DOHH2 (cell line): ENCODE measurements around the gene SCTR.

Source experiments
- H3F3A ChIP-seq: fragments of 200-600 bp; sonication (generic), shearing (Covaris generic); 2 replicates; pipeline ENCODE4 v1.6.0; 2016; ENCODE audit warnings: antibody characterized with exemption, mild to moderate bottlenecking; ENCODE audit not compliant: control insufficient read depth, insufficient read depth
- H3K27ac ChIP-seq: fragments of 200-600 bp; sonication (generic); 2 replicates; pipeline ENCODE4 v1.5.1; 2014; ENCODE audit warnings: low read depth, mild to moderate bottlenecking, low read length, moderate library complexity
- H3K27me3 ChIP-seq: fragments of 200-600 bp; sonication (generic); 2 replicates; pipeline ENCODE4 v1.6.1; 2014; ENCODE audit warnings: mild to moderate bottlenecking, low read length, mixed read lengths; ENCODE audit not compliant: control insufficient read depth
- H3K36me3 ChIP-seq: fragments of 200-600 bp; sonication (generic); 2 replicates; pipeline ENCODE4 v1.6.1; 2014; ENCODE audit warnings: mild to moderate bottlenecking, low read length, moderate library complexity, mixed read lengths; ENCODE audit not compliant: control insufficient read depth
- H3K4me1 ChIP-seq: fragments of 200-600 bp; sonication (generic); 2 replicates; pipeline ENCODE4 v1.6.1; 2014; ENCODE audit warnings: mild to moderate bottlenecking, low read length, mixed read lengths; ENCODE audit not compliant: control insufficient read depth
- H3K4me2 ChIP-seq: fragments of 200-600 bp; sonication (generic); 2 replicates; pipeline ENCODE4 v1.6.0; 2014; ENCODE audit warnings: mild to moderate bottlenecking, low read length, moderate library complexity
- H3K4me3 ChIP-seq: fragments of 200-600 bp; sonication (generic); 2 replicates; pipeline ENCODE4 v1.5.1; 2014; ENCODE audit warnings: mild to moderate bottlenecking, low read length, mixed read lengths
- H3K79me2 ChIP-seq: fragments of 200-600 bp; sonication (generic); 2 replicates; pipeline ENCODE4 v1.6.1; 2014; ENCODE audit warnings: mild to moderate bottlenecking, low read length, mixed read lengths; ENCODE audit not compliant: control insufficient read depth
- H3K9me2 ChIP-seq: fragments of 200-600 bp; sonication (generic); replicated peaks from 2 replicates; pipeline ENCODE4 v1.6.1; 2014; ENCODE audit warnings: mild to moderate bottlenecking, low read length, mixed read lengths; ENCODE audit not compliant: control insufficient read depth
- H3K9me3 ChIP-seq: fragments of 200-600 bp; sonication (generic); 2 replicates; pipeline ENCODE4 v1.6.1; 2014; ENCODE audit warnings: antibody characterized with exemption, low read length, mixed read lengths; ENCODE audit not compliant: control insufficient read depth, insufficient read depth
- H4K20me1 ChIP-seq: fragments of 200-600 bp; sonication (generic); 2 replicates; pipeline ENCODE4 v1.6.0; 2014; ENCODE audit warnings: low read depth, mild to moderate bottlenecking, antibody characterized with exemption, low read length, moderate library complexity; ENCODE audit not compliant: control insufficient read depth, insufficient read depth
- CTCF ChIP-seq: fragments of 200-600 bp; sonication (generic); IDR thresholded peaks from one replicate; pipeline ENCODE4 v1.5.1; 2014; ENCODE audit warnings: antibody characterized with exemption, mild to moderate bottlenecking, low read depth, low read length; ENCODE audit not compliant: poor library complexity, severe bottlenecking
- EZH2phosphoT487 ChIP-seq: fragments of 200-600 bp; sonication (generic); IDR thresholded peaks from 2 replicates; pipeline ENCODE4 v1.6.1; 2017; ENCODE audit warnings: borderline replicate concordance, mild to moderate bottlenecking, antibody characterized with exemption, low read length, moderate library complexity, mixed read lengths

SCTR gene

GRCh38 chr2:119536707-119537106 lies 12.4 kb upstream of the SCTR start:
- H3K4me1 ChIP-seq = no peaks in the 10 kb centered on the region
- H3K9me2 ChIP-seq = no peaks in the 10 kb centered on the region
- no peak overlapping the region for H3K4me2 ChIP-seq
- no peaks in the 10 kb centered on the region for H3K79me2 ChIP-seq
- no peaks in the 10 kb centered on the region for H3K27me3 ChIP-seq
- H3K36me3 ChIP-seq = no peaks in the 10 kb centered on the region
- no peaks in the 10 kb centered on the region for H3F3A ChIP-seq
- no peaks in the 10 kb centered on the region for H4K20me1 ChIP-seq
- H3K9me3 ChIP-seq = no peaks in the 10 kb centered on the region
- H3K27ac ChIP-seq = no peak overlapping the region
- no peak for TF ChIP-seq EZH2phosphoT487
- no peak for TF ChIP-seq CTCF
- H3K4me3 ChIP-seq = no peak overlapping the region

GRCh38 chr2:119536211-119536610 lies 11.9 kb upstream of the SCTR start:
- Histone ChIP-seq H3K9me3 (no peaks in the 10 kb centered on the region), H3K79me2 (no peaks in the 10 kb centered on the region), H3K36me3 (no peaks in the 10 kb centered on the region), H3K9me2 (no peaks in the 10 kb centered on the region), H3K27ac (no peak overlapping the region), H3K27me3 (no peaks in the 10 kb centered on the region), H3K4me2 (no peak overlapping the region), H3K4me3 (no peak overlapping the region), H4K20me1 (no peaks in the 10 kb centered on the region), H3F3A (no peaks in the 10 kb centered on the region), H3K4me1 (no peaks in the 10 kb centered on the region)
- TF ChIP-seq CTCF (no peak), EZH2phosphoT487 (no peak)

- Histone ChIP-seq H3K79me2 (no peaks in the 10 kb centered on the region), H3K36me3 (no peaks in the 10 kb centered on the region), H3K4me1 (no peaks in the 10 kb centered on the region), H3K27me3 (peaks cover 2% of the 10 kb centered on the region; the same call in 1 of the 2 replicates), H3K9me2 (no peaks in the 10 kb centered on the region), H3K9me3 (no peaks in the 10 kb centered on the region), H3K4me2 (no peak overlapping the region), H4K20me1 (no peaks in the 10 kb centered on the region), H3K27ac (no peak overlapping the region), H3F3A (no peaks in the 10 kb centered on the region), H3K4me3 (no peak overlapping the region)
- TF ChIP-seq CTCF (no peak), EZH2phosphoT487 (no peak)
Measured at GRCh38 chr2:119533560-119533959, 9.3 kb upstream of the SCTR start.

GRCh38 chr2:119531292-119531691 lies 7.0 kb upstream of the SCTR start:
- H3K4me1 ChIP-seq = no peaks in the 10 kb centered on the region
- TF ChIP-seq EZH2phosphoT487 = no peak
- TF ChIP-seq CTCF = peak; percentile 28
- H3K27ac ChIP-seq = no peak overlapping the region
- H3K79me2 ChIP-seq = no peaks in the 10 kb centered on the region
- no peaks in the 10 kb centered on the region for H4K20me1 ChIP-seq
- no peak overlapping the region for H3K4me2 ChIP-seq
- no peaks in the 10 kb centered on the region for H3F3A ChIP-seq
- H3K9me3 ChIP-seq = no peaks in the 10 kb centered on the region
- H3K36me3 ChIP-seq = no peaks in the 10 kb centered on the region
- no peaks in the 10 kb centered on the region for H3K9me2 ChIP-seq
- no peak overlapping the region for H3K4me3 ChIP-seq
- peaks cover 16% of the 10 kb centered on the region; the same call in 1 of the 2 replicates for H3K27me3 ChIP-seq
